Gastroesophageal sphincter (tissue), 3 donors: Measurements from ENCODE around the gene CLEC4A.

Experiments used
- POLR2A ChIP-seq, 2 donors: fragments of 450-650 bp; IDR thresholded peaks; one replicate each; pipeline ENCODE4 v1.6.1; 2017; ENCODE audit warnings: antibody characterized with exemption in 2 of 2, mild to moderate bottlenecking in 2 of 2, moderate library complexity in 1 of 2
- POLR2AphosphoS5 ChIP-seq: sonication (generic); formaldehyde crosslinking; IDR thresholded peaks from one replicate; pipeline ENCODE4 v1.6.1; 2017; ENCODE audit warnings: antibody characterized with exemption
- TF ChIP-seq, protein P1 (sequence below), 4 experiments: fragments of 200-600 bp in 2 of 4; fragments of 450-650 bp in 2 of 4; sonication (generic) in 1 of 4; IDR thresholded peaks; one replicate each; pipeline ENCODE4 v1.5.1; 2017 to 2019; ENCODE audit warnings: antibody characterized with exemption in 4 of 4, mild to moderate bottlenecking in 2 of 4, moderate library complexity in 2 of 4

DNA sequence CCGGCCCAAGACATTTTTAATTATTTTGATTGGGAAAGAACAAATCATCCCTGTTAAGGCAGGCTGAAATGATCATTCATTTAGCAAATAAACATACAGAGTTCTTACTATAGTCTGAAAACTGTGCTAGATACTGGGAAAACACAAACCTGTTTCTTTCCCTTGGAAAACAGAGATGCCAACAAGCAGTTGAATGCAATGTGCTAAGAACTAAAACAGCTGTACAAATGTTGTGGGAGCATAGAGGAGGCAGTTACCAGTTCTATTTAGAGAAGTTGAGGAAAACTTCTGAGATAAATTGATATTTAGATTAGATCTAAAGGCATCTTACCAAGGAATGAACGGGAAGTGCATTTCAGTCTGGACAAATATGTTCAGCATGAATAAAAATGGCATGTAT, 44.5 kb upstream of the CLEC4A start:
- TF ChIP-seq POLR2A (IDR thresholded peaks at IDR 0.05), result no peak
- no peak for TF ChIP-seq POLR2AphosphoS5
- TF ChIP-seq, protein P1, sequence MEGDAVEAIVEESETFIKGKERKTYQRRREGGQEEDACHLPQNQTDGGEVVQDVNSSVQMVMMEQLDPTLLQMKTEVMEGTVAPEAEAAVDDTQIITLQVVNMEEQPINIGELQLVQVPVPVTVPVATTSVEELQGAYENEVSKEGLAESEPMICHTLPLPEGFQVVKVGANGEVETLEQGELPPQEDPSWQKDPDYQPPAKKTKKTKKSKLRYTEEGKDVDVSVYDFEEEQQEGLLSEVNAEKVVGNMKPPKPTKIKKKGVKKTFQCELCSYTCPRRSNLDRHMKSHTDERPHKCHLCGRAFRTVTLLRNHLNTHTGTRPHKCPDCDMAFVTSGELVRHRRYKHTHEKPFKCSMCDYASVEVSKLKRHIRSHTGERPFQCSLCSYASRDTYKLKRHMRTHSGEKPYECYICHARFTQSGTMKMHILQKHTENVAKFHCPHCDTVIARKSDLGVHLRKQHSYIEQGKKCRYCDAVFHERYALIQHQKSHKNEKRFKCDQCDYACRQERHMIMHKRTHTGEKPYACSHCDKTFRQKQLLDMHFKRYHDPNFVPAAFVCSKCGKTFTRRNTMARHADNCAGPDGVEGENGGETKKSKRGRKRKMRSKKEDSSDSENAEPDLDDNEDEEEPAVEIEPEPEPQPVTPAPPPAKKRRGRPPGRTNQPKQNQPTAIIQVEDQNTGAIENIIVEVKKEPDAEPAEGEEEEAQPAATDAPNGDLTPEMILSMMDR (IDR thresholded peaks at IDR 0.05), result no peak
